Omental fat pad (tissue), 4 donors: ENCODE measurements around the gene NEU1. TPM values are rescaled to one million over a fixed set of nuclear protein-coding genes. Genes with fewer than 3 reads are reported as not detected.
"Not testable (repeated sequence)": the region's sequence is repeated elsewhere in the genome, so short reads cannot be mapped to it uniquely, and the experiment has no call there.

Experiments
- ATAC-seq: fragments of 150-250 bp; one replicate; pipeline ENCODE4 v1.9.1; 2016; ENCODE audit warnings: mild to moderate bottlenecking, moderate library complexity; ENCODE audit not compliant: low FRiP score
- DNase-seq: peaks from one replicate; pipeline ENCODE4 v3.0.0-alpha.2; 2019; ENCODE audit warnings: low spot score
- total RNA-seq, 4 donors: library from RNA; depleted of rRNA; stranded (reverse); fragments of >200 nt; gene quantifications; one replicate each; pipeline ENCODE4 v1.1.0, GENCODE V29; 2016
- TF ChIP-seq, protein P1 (sequence below), 3 donors: fragments of 450-650 bp; IDR thresholded peaks; one replicate each; pipeline ENCODE4 v1.5.1; 2016 to 2017; ENCODE audit warnings: antibody characterized with exemption in 3 of 3, mild to moderate bottlenecking in 3 of 3, moderate library complexity in 2 of 3

NEU1 gene
- total RNA-seq, 4 donors from 2014 or later: 44.1 to 63.8 (median 55.2) TPM

DNA sequence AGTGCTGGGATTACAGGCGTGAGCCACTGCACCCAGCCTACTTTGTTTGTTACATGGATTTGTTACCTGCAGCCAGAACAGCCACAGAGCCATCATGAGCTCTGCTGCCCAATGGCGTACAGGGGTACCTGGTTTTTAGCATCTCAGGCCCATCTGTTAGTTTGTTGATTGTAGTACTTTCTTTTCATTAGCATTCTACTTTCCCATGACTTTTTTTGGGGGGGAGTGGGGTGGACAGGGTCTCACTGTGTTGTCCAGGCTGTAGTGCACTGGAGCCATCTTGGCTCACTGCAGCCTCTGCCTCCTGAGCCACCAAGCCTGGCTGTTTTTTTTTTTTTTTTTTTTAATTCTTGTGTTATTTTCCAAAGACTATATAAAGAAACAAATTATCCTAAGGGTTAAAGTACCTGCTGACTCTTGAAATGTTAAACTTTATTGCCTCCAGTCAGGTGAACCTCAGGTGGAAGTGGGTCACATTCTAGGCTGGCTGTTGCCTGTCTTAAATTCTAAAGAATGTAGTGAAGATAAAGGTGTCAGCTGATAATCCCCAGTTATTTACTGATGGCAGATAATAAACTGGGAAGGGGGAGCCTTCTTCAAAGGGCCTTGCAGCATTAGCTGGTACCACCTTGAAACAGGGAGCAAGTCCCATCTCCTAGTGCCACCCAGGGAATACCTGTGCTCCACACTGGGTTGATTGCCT, 15.2 kb downstream of the NEU1 start:
- TF ChIP-seq, protein P1, sequence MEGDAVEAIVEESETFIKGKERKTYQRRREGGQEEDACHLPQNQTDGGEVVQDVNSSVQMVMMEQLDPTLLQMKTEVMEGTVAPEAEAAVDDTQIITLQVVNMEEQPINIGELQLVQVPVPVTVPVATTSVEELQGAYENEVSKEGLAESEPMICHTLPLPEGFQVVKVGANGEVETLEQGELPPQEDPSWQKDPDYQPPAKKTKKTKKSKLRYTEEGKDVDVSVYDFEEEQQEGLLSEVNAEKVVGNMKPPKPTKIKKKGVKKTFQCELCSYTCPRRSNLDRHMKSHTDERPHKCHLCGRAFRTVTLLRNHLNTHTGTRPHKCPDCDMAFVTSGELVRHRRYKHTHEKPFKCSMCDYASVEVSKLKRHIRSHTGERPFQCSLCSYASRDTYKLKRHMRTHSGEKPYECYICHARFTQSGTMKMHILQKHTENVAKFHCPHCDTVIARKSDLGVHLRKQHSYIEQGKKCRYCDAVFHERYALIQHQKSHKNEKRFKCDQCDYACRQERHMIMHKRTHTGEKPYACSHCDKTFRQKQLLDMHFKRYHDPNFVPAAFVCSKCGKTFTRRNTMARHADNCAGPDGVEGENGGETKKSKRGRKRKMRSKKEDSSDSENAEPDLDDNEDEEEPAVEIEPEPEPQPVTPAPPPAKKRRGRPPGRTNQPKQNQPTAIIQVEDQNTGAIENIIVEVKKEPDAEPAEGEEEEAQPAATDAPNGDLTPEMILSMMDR (IDR thresholded peaks at IDR 0.05): no peak
- DNase-seq: no peak
- no peak for ATAC-seq

DNA sequence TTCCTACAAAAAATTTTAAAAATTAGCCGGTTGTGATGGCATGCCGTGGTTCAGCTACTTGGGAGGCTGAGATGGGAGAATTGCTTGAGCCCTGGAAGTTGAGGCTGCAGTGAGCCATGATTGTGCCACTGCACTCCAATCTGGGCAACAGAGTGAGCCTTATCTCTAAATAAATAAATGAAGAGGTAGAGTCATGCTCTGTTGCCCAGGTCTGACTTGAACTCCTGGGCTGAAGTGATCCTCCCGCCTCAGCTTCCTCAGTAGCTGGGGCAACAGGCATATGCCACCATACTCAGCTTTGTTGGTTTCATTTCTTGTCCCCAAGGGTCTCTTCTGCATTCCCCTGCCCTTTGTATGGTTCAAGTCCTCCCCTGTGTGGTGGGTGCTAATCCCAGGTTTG, 18.1 kb downstream of the NEU1 start:
- DNase-seq: no peak
- TF ChIP-seq, protein P1 (IDR thresholded peaks at IDR 0.05): no peak
- ATAC-seq: no peak

DNA sequence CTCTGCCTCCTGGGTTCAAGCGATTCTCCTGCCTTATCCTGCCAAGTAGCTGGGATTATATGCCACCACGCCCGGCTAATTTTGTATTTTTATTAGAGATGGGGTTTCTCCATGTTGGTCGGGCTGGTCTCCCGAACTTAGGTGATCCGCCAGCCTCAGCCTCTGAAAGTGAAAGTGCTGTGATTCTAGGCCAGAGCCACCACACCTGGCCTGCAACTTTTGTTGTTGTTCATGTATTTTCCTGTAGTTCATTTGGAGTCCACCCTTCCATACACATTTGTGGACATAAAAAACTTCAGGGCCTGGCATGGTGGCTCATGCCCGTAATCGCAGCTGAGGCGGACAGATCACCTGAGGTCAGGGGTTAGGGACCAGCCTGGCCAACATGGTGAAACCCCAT, 20.6 kb downstream of the NEU1 start:
- ATAC-seq (no peak), DNase-seq (no peak)
- TF ChIP-seq, protein P1 (IDR thresholded peaks at IDR 0.05): no peak

DNA sequence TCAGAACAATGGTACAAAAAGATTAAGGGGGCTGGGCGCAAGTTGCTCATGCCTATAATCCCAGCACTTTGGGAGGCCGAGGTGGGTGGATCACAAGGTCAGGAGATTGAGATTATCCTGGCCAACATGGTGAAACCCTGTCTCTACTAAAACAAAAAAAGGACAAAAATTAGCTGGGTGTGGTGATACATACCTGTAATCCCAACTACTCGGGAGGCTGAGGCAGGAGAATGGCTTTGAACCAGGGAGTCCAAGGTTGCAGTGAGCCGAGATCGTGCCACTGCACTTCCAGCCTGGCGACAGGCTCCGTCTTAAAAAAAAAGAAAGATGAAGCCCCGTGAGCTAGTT, 22.9 kb downstream of the NEU1 start:
- not testable (repeated sequence) for DNase-seq, ATAC-seq

GRCh38 chr6:31838968-31839367, 23.7 kb downstream of the NEU1 start:
- DNase-seq: no peak
- ATAC-seq: no peak
- TF ChIP-seq, protein P1 (IDR thresholded peaks at IDR 0.05): no peak

- ATAC-seq, DNase-seq: not testable (repeated sequence)
Observed at GRCh38 chr6:31838114-31838553, 24.5 kb downstream of the NEU1 start.

DNA sequence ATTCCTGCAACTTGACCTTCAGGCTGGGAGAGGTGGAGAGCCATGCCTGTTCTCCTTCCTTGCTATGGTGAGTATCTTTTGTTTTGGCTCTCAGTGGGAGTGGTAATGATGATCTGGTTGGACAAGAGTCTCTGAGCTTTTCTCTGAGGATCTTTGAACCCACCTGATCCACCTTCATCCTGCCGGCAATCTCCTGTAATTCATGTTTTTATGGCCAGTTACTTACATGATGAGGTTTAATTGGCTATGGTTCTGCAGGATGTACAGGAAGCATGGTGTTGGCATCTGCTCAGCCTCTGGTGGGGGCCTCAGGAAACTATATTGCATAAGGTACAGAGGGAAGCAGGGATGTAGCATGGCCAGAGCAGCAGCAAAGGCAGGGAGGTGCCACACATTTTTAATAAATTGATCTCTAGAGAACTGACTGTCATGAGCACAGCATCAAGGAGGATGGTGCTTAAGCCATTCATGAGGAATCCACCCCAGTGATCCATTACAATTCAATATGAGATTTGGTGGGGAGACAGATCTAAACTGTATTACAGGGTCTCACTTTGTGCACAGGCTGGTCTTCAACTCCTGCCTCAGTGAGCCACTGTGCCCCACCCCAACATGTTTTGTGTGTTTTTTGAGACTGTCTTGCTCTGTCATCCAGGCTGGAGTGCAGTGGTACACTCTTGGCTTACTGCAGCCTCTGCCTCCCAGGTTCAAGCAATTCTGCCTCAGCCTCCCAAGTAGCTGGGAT, 25.1 kb downstream of the NEU1 start:
- no peak for ATAC-seq

More for the DNA sequence above, 25.1 kb downstream of the NEU1 start:
- no peak for DNase-seq
- TF ChIP-seq, protein P1 (IDR thresholded peaks at IDR 0.05): no peak
